Spleen (tissue), 11 donors: ENCODE measurements around the gene RARA. TPM values are rescaled to one million over a fixed set of nuclear protein-coding genes. Genes with fewer than 3 reads are reported as not detected.
"Not testable (repeated sequence)": the region's sequence is repeated elsewhere in the genome, so short reads cannot be mapped to it uniquely, and the experiment has no call there.

Experiments used
- DNase-seq: peaks from one replicate; pipeline ENCODE4 v3.0.0-alpha.2; 2020
- H3K27ac ChIP-seq, 8 donors: fragments of 200-600 bp; sonication (generic) in 7 of 8; 1 replicate in 4 of 8; 2 replicates in 4 of 8; pipeline versions ENCODE4 v1.5.0 to v1.8.0; 2016 to 2021; ENCODE audit warnings: inconsistent platforms in 4 of 8, mild to moderate bottlenecking in 4 of 8, moderate library complexity in 1 of 8
- H3K27me3 ChIP-seq, 7 donors: fragments of 200-600 bp; sonication (generic) in 6 of 7; replicated peaks in 1 of 7; 1 replicate in 4 of 7; 2 replicates in 3 of 7; pipeline versions ENCODE4 v1.5.0 to v1.8.0; 2016 to 2021; ENCODE audit warnings: inconsistent platforms in 3 of 7, mild to moderate bottlenecking in 1 of 7
- H3K36me3 ChIP-seq, 6 donors: fragments of 200-600 bp; sonication (generic) in 5 of 6; 1 replicate in 4 of 6; 2 replicates in 2 of 6; pipeline versions ENCODE4 v1.5.0 to v1.8.0; 2016 to 2021; ENCODE audit warnings: inconsistent platforms in 2 of 6
- H3K4me1 ChIP-seq, 6 donors: fragments of 200-600 bp; sonication (generic) in 5 of 6; 1 replicate in 3 of 6; 2 replicates in 3 of 6; pipeline versions ENCODE4 v1.5.0 to v1.8.0; 2016 to 2021; ENCODE audit warnings: inconsistent platforms in 3 of 6
- H3K4me3 ChIP-seq, 8 donors: fragments of 200-600 bp; sonication (generic) in 7 of 8; 1 replicate in 4 of 8; 2 replicates in 4 of 8; pipeline versions ENCODE4 v1.5.0 to v1.8.0; 2016 to 2021; ENCODE audit warnings: inconsistent platforms in 4 of 8, mild to moderate bottlenecking in 4 of 8, moderate library complexity in 2 of 8
- H3K9me3 ChIP-seq, 8 donors: fragments of 200-600 bp; sonication (generic) in 7 of 8; 1 replicate in 4 of 8; 2 replicates in 4 of 8; pipeline versions ENCODE4 v1.5.0 to v1.8.0; 2016 to 2021; ENCODE audit warnings: inconsistent platforms in 4 of 8
- POLR2A ChIP-seq, 3 donors: fragments of 450-650 bp; IDR thresholded peaks; one replicate each; pipeline ENCODE4 v1.5.1; 2017; ENCODE audit warnings: antibody characterized with exemption in 3 of 3, mild to moderate bottlenecking in 1 of 3
- POLR2AphosphoS5 ChIP-seq, 3 donors: sonication (generic); formaldehyde crosslinking; IDR thresholded peaks; one replicate each; pipeline ENCODE4 v1.5.1; 2017; ENCODE audit warnings: antibody characterized with exemption in 3 of 3
- WGBS, 5 donors: extraction: QIAGEN DNeasy Blood & Tissue Kit in 3 of 5; methylation state at CpG; one replicate each; pipeline versions ENCODE4 v1.1.5 to v1.1.7; 2013 to 2018; 5-methylcytosine and 5-hydroxymethylcytosine counted together
- intact Hi-C: fragments of 100-400 bp; cut with DNase I; formaldehyde crosslinking; loops from one replicate; pipeline ENCODE4 v1.15.0; 2023; ENCODE audit warnings: low total_unique reads
- polyA plus RNA-seq, 3 donors: library from polyadenylated mRNA; stranded (reverse); fragments of 200-250 nt; gene quantifications; one replicate each; pipeline ENCODE4 v1.2.1, GENCODE V29; 2013
- total RNA-seq, 7 donors: library from RNA; depleted of rRNA in 3 of 7; stranded (reverse); fragments of >200 nt in 3 of 7; fragmentation: NEBNext Ultra II Directional in 4 of 7; extraction: Animal tissue kit (Norgen Biotek cat#: 25700) in 4 of 7; gene quantifications; one replicate each; pipeline versions ENCODE4 v1.1.0 to v1.2.1, GENCODE V29; 2016 to 2021
- TF ChIP-seq, protein P1 (sequence below), 11 experiments: fragments of 200-600 bp in 7 of 11; fragments of 450-650 bp in 4 of 11; sonication (generic) in 4 of 11; IDR thresholded peaks in 8 of 11; conservative IDR thresholded peaks in 3 of 11; 1 replicate in 7 of 11; 2 replicates in 4 of 11; pipeline versions ENCODE4 v1.4.0 to v1.8.0; 2016 to 2021; ENCODE audit warnings: antibody characterized with exemption in 11 of 11, inconsistent platforms in 4 of 11, mild to moderate bottlenecking in 1 of 11
- donor health status: healthy with polysubstance abuse.
- donor health status: DM: no; HTN: no; CAD: no; lungs with moderate emphysema.
- donor health status: DM: no; HTN: no; CAD: no.
- donor health status: Bipolar disorder and iron deficiency.
- donor health status: healthy.
- donor health status: DM: no; HTN: no; CAD: no.
- donor health status: DM: yes; HTN: yes; CAD: no.

Gene RARA
- total and polyA plus RNA-seq, 10 donors, result 13.3 to 95.1 (median 58.9) TPM

DNA sequence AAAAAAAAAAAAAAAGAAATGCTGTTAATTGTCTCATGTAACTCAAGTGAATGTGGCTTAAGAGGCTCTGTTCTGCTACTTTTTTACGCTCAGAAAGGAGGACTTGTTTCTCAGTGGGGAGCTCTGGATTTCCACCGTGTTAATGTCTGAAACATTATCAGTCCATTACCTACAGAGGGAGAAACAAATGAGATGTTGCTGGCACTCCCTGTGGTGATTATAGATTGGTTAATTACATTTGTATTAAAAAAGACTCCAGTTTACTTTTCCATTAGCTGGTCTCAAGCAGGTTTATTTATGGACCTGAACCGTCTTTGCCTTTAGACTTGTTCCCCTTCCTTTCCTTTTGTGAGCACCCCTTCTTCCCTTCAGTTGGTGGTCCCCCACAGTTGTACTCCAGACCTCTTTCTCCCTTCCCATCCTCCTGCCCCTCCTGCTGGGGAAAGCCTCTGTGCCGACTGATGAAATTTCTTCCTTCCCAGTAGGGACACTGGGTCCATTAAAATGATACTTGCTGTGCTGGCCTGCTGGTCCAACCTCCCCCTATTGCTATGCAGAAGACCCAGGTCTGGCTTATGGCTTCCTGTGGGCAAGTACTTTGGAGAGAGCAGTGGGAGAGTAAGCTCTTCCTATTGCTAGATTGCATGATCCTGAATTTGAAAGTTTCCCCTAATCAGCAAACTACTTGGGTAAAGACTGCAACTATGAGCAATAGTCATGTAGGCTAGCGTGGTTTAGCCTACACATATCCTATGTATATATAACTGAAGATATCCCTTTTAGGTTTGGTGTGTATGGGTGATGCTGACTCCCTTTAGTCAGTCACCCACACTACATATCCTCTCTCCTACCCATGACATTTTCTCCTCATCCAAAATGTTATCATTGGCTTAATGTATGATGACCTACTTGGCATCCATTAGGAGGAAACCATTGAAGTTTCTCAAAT lies 13.2 kb upstream of the RARA start:
- intact Hi-C loops, result no loop called here
- Histone ChIP-seq H3K4me3 (no peak overlapping the region), H3K4me1 (peaks cover 0 to 16% (median 0%) of the 10 kb centered on the region in 6 donors), H3K27me3 (no peaks in the 10 kb centered on the region), H3K9me3 (no peaks in the 10 kb centered on the region), H3K27ac (peak overlapping the region in 4 of 8 donors; percentile 12 to 29 (median 14)), H3K36me3 (peaks cover 0 to 48% (median 0%) of the 10 kb centered on the region in 6 donors)
- 84 to 95% (median 89%) methylated on average over 5 of the region's 5 CpGs for WGBS, 5 donors
- DNase-seq, result no peak
- TF ChIP-seq POLR2AphosphoS5 (IDR thresholded peaks at IDR 0.05), result no peak
- TF ChIP-seq, protein P1, sequence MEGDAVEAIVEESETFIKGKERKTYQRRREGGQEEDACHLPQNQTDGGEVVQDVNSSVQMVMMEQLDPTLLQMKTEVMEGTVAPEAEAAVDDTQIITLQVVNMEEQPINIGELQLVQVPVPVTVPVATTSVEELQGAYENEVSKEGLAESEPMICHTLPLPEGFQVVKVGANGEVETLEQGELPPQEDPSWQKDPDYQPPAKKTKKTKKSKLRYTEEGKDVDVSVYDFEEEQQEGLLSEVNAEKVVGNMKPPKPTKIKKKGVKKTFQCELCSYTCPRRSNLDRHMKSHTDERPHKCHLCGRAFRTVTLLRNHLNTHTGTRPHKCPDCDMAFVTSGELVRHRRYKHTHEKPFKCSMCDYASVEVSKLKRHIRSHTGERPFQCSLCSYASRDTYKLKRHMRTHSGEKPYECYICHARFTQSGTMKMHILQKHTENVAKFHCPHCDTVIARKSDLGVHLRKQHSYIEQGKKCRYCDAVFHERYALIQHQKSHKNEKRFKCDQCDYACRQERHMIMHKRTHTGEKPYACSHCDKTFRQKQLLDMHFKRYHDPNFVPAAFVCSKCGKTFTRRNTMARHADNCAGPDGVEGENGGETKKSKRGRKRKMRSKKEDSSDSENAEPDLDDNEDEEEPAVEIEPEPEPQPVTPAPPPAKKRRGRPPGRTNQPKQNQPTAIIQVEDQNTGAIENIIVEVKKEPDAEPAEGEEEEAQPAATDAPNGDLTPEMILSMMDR (IDR thresholded peaks at IDR 0.05 in 8 of 11, conservative IDR thresholded peaks at IDR 0.05 in 3 of 11), result no peak
- TF ChIP-seq POLR2A (IDR thresholded peaks at IDR 0.05), result no peak

DNA sequence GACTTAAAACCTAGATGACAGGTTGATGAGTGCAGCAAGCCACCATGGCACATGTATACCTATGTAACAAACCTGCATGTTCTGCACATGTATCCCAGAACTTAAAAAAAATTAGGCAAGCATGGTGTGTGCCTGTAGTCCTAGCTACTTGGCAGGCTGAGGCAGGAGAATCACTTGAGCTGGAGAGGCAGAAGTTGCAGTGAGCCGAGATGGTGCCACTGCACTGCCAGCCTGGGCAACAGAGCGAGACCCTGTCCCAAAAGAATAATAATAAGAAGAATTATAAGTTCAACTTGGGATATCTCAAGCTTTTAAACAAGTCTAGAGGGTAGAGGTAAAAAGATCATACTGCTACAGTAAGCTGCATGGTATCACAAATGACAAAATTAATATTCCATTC lies 11.5 kb upstream of the RARA start:
- WGBS, 5 donors, result 85 to 98% (median 90%) methylated on average over 2 of the region's 2 CpGs
- Histone ChIP-seq H3K27ac (peak overlapping the region in 1 of 8 donors; percentile 42), H3K4me3 (no peak overlapping the region), H3K4me1 (peaks cover 0 to 12% (median 0%) of the 10 kb centered on the region in 6 donors), H3K36me3 (peaks cover 0 to 38% (median 0%) of the 10 kb centered on the region in 6 donors), H3K9me3 (no peaks in the 10 kb centered on the region), H3K27me3 (no peaks in the 10 kb centered on the region)
- TF ChIP-seq, protein P1 (IDR thresholded peaks at IDR 0.05 in 8 of 11, conservative IDR thresholded peaks at IDR 0.05 in 3 of 11), result no peak
- TF ChIP-seq POLR2A (IDR thresholded peaks at IDR 0.05) (no peak), POLR2AphosphoS5 (IDR thresholded peaks at IDR 0.05) (no peak)
- intact Hi-C loops, result no loop called here
- no peak for DNase-seq

DNA sequence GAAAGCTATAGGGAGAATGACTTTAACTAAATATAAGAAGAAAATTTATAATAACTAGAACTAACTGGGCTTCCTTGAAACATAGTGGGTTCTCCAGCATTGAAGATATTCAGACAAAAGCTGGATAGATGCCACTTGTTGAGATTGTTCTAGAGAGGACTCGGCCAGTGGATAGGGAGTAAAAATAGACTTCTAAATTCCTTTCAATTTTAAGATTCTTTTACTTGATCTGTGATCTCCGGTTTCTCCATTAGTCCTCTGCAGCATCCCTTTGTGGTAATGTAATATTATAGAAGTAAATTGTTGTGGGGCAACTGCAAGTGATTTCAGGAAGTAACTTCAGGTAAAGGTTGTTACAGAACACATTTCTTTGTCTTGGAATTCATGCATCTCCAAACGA lies 10.3 kb upstream of the RARA start:
- 67 to 77% (median 75%) methylated on average over 3 of the region's 3 CpGs for WGBS, 5 donors
- intact Hi-C loops, result no loop called here
- H3K9me3 ChIP-seq, result no peaks in the 10 kb centered on the region
- DNase-seq, result no peak
- H3K27ac ChIP-seq, result peak overlapping the region in 3 of 8 donors; percentile 0 to 42 (median 2)
- TF ChIP-seq POLR2AphosphoS5 (IDR thresholded peaks at IDR 0.05), result no peak
- TF ChIP-seq POLR2A (IDR thresholded peaks at IDR 0.05), result no peak
- TF ChIP-seq, protein P1 (IDR thresholded peaks at IDR 0.05 in 8 of 11, conservative IDR thresholded peaks at IDR 0.05 in 3 of 11), result no peak
- no peaks in the 10 kb centered on the region for H3K27me3 ChIP-seq
- H3K4me1 ChIP-seq, result peaks cover 8 to 19% (median 10%) of the 10 kb centered on the region in 6 donors
- peaks cover 0 to 34% (median 0%) of the 10 kb centered on the region in 6 donors for H3K36me3 ChIP-seq
- H3K4me3 ChIP-seq, result no peak overlapping the region

DNA sequence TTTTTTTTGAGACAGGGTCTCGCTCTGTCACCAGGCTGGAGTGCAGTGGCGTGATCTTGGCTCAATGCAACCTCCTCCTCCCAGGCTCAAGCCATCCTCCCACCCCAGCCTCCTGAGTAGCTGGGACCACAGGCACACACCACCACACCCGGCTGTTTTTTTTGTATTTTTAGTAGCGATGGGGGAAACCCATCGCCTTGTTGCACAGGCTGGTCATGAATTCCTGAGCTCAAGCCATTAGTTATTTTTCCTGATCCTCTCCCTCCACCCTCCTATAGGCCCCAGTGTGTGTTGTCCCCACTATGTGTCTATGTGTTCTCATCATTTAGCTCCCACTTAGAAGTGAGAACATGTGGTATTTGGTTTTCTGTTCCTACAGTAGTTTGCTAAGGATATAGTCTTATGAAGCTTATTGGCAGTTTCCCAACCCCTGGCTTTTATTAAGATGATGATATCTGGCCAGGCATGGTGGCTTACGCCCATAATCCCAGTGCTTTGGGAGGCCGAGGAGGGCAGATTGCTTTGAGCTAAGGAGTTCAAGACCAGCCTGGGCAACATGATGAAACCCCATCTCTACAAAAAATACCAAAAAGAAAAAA lies 9.7 kb upstream of the RARA start:
- H3K4me3 ChIP-seq, H3K9me3 ChIP-seq, H3K27me3 ChIP-seq, intact Hi-C loops, DNase-seq: not testable (repeated sequence)
- H3K36me3 ChIP-seq, result peaks cover 0 to 34% (median 0%) of the 10 kb centered on the region in 6 donors
- H3K4me1 ChIP-seq, result peaks cover 10 to 24% (median 15%) of the 10 kb centered on the region in 6 donors
- peak overlapping the region in 4 of 8 donors; percentile 11 to 47 (median 36) for H3K27ac ChIP-seq
- WGBS, 5 donors, result 77 to 88% (median 86%) methylated on average over 7 of the region's 7 CpGs
